ENCODE results near the gene TIMP1. TPM values are rescaled to one million over a fixed set of nuclear protein-coding genes. Genes with fewer than 3 reads are reported as not detected.

TIMP1 gene
- total RNA-seq: 54.4 and 113 TPM in 2 replicates
- polyA plus RNA-seq: 147 and 247 TPM in 2 replicates

DNA sequence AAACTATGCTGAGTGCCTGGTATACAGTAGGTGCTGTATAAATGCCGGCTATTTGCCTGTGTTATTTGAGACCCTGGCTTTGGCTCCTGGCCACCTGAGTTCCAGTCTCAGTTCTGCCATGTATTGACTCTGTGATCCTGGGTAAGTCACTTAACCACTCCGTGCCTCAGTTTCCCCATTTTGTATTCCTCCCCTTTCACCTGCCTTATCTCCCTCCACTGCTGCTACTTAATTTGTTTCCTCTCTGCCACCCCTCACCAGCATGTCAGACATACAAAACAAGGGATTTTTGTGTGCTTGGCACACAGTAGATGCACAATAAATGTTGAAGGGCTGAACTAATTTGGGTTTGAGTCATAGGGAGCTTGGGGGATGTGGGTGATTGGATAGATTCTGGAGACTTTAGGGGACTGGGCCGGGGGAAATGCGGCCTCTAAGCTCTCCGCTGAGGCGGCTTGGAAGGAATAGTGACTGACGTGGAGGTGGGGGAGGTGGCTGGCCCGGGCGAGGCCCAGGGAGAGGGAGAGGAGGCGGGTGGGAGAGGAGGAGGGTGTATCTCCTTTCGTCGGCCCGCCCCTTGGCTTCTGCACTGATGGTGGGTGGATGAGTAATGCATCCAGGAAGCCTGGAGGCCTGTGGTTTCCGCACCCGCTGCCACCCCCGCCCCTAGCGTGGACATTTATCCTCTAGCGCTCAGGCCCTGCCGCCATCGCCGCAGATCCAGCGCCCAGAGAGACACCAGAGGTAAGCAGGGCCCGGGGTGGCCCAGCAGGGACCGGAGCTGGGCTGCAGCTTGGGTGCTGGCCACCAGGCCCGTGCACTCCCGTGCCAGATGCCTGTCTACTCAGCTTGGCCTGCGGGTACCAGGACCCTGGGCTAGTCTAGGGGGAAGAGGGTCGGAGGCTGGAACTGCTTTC is at the start of gene TIMP1:
Gene TIMP1, plus strand, starts transcription at position 706 of the 917 bp plus-strand sequence. CDS start 980 bp downstream, outside the sequence.
- Histone ChIP-seq H3K27ac (no peak within 1 kb of the TSS), H3K4me1 (ENCODE audit: low read depth) (no peaks in the 10 kb centered on the region), H3K9me3 (ENCODE audit: low read depth) (no peaks in the 10 kb centered on the region), H3K36me3 (no peaks in the 10 kb centered on the region), H3K27me3 (no peaks in the 10 kb centered on the region), H3K4me3 (peak within 1 kb of the TSS; percentile 25)
- peak; percentile 82 to 97 for DNase-seq (ENCODE audit: low read depth in 1 of 2, low spot score in 1 of 2)
- TF ChIP-seq, protein P1, sequence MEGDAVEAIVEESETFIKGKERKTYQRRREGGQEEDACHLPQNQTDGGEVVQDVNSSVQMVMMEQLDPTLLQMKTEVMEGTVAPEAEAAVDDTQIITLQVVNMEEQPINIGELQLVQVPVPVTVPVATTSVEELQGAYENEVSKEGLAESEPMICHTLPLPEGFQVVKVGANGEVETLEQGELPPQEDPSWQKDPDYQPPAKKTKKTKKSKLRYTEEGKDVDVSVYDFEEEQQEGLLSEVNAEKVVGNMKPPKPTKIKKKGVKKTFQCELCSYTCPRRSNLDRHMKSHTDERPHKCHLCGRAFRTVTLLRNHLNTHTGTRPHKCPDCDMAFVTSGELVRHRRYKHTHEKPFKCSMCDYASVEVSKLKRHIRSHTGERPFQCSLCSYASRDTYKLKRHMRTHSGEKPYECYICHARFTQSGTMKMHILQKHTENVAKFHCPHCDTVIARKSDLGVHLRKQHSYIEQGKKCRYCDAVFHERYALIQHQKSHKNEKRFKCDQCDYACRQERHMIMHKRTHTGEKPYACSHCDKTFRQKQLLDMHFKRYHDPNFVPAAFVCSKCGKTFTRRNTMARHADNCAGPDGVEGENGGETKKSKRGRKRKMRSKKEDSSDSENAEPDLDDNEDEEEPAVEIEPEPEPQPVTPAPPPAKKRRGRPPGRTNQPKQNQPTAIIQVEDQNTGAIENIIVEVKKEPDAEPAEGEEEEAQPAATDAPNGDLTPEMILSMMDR (IDR thresholded peaks at IDR 0.05; ENCODE audit: low read depth, low read length): no peak

GRCh38 chrX:47539860-47540259 is 42.4 kb upstream of the TIMP1 start:
- Histone ChIP-seq H3K27ac (no peak overlapping the region), H3K27me3 (no peaks in the 10 kb centered on the region), H3K36me3 (no peaks in the 10 kb centered on the region), H3K4me3 (no peak overlapping the region), H3K9me3 (ENCODE audit: low read depth) (no peaks in the 10 kb centered on the region), H3K4me1 (ENCODE audit: low read depth) (peaks cover 6% of the 10 kb centered on the region)
- TF ChIP-seq, protein P1 (IDR thresholded peaks at IDR 0.05; ENCODE audit: low read depth, low read length): no peak
- no peak for DNase-seq (ENCODE audit: low read depth in 1 of 2, low spot score in 1 of 2)

- Histone ChIP-seq H3K4me3 (no peak overlapping the region), H3K4me1 (ENCODE audit: low read depth) (peaks cover 6% of the 10 kb centered on the region), H3K9me3 (ENCODE audit: low read depth) (no peaks in the 10 kb centered on the region), H3K36me3 (no peaks in the 10 kb centered on the region), H3K27ac (peak overlapping the region; percentile 72), H3K27me3 (no peaks in the 10 kb centered on the region)
- DNase-seq (ENCODE audit: low read depth in 1 of 2, low spot score in 1 of 2): peak; percentile 89 to 94
- TF ChIP-seq, protein P1 (IDR thresholded peaks at IDR 0.05; ENCODE audit: low read depth, low read length): peak; percentile 60
Measured at GRCh38 chrX:47540754-47541538, 41.3 kb upstream of the TIMP1 start.

GRCh38 chrX:47543496-47543895 is 38.7 kb upstream of the TIMP1 start:
- no peak overlapping the region for H3K4me3 ChIP-seq
- DNase-seq (ENCODE audit: low read depth in 1 of 2, low spot score in 1 of 2): no peak

GRCh38 chrX:47556045-47556623 is 26.1 kb upstream of the TIMP1 start:
- H3K4me1 ChIP-seq (ENCODE audit: low read depth): no peaks in the 10 kb centered on the region
- peak overlapping the region; percentile 91 for H3K27ac ChIP-seq
- TF ChIP-seq, protein P1 (IDR thresholded peaks at IDR 0.05; ENCODE audit: low read depth, low read length): no peak
- no peaks in the 10 kb centered on the region for H3K36me3 ChIP-seq
- H3K4me3 ChIP-seq: peak overlapping the region; percentile 36
- no peaks in the 10 kb centered on the region for H3K9me3 ChIP-seq (ENCODE audit: low read depth)
- no peaks in the 10 kb centered on the region for H3K27me3 ChIP-seq
- peak; percentile 88 to 96 for DNase-seq (ENCODE audit: low read depth in 1 of 2, low spot score in 1 of 2)

More at GRCh38 chrX:47543496-47543895, 38.7 kb upstream of the TIMP1 start:
- peaks cover 6% of the 10 kb centered on the region for H3K4me1 ChIP-seq (ENCODE audit: low read depth)
- H3K27me3 ChIP-seq: no peaks in the 10 kb centered on the region
- no peak overlapping the region for H3K27ac ChIP-seq
- no peaks in the 10 kb centered on the region for H3K9me3 ChIP-seq (ENCODE audit: low read depth)
- TF ChIP-seq, protein P1 (IDR thresholded peaks at IDR 0.05; ENCODE audit: low read depth, low read length): no peak
- H3K36me3 ChIP-seq: no peaks in the 10 kb centered on the region
